ENCODE measurements around the gene SEC14L2. TPM values are rescaled to one million over a fixed set of nuclear protein-coding genes. Genes with fewer than 3 reads are reported as not detected.

SEC14L2 gene
- total RNA-seq, 4 donors from 2014 or later, result 0.38 to 4.4 (median 3.0) TPM

DNA sequence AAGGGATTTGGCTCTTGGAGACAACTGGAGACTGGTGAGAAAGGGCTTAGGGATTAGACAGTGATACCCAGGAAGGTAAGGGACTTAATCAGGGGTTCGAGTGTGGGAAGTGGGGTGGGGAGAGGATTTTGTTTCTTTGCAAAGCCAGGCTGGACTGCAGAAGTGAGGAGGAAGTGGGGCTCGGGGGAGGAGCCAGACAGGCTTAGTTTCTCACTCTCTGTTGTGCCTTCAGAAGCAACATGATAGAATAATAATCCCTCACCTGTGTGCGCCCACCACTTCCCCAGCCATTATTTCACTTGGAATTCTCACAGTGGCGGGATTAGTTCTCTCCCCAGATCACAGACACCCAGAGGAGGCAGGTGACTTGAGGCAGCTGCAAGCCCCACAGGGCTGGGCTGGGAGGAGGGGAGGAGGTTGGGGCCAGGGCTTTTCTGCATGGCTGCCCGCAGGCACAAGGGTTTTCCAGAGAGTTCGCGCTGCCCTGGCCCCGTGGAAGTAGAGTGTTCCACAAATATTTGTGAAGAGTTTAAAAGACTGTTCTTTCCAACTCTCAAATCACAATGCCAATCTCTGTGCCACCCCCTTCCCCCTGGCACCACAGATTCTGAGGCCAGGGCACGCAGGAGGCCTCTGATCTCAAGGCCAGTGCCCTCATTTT lies 4.0 kb upstream of the SEC14L2 start:
- TF ChIP-seq, protein P1, sequence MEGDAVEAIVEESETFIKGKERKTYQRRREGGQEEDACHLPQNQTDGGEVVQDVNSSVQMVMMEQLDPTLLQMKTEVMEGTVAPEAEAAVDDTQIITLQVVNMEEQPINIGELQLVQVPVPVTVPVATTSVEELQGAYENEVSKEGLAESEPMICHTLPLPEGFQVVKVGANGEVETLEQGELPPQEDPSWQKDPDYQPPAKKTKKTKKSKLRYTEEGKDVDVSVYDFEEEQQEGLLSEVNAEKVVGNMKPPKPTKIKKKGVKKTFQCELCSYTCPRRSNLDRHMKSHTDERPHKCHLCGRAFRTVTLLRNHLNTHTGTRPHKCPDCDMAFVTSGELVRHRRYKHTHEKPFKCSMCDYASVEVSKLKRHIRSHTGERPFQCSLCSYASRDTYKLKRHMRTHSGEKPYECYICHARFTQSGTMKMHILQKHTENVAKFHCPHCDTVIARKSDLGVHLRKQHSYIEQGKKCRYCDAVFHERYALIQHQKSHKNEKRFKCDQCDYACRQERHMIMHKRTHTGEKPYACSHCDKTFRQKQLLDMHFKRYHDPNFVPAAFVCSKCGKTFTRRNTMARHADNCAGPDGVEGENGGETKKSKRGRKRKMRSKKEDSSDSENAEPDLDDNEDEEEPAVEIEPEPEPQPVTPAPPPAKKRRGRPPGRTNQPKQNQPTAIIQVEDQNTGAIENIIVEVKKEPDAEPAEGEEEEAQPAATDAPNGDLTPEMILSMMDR (IDR thresholded peaks at IDR 0.05; ENCODE audit: low read depth), result no peak

DNA sequence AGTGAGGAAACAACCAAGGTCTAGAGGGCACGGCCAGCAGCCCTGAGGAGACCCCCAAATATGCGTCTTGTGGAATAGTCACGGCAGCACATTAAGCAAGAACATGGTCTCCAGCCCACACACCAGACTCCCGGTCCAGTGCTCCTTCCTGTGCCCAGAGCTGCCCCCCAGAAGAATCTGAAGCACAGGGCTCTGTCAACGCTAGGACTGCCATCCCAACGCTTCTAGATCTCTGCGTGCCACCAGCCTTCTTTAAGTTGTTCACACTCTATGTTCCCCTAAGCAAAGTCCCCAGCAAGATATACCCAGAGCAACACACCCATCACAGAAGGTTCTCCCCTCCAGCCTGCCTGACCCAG lies 3.5 kb upstream of the SEC14L2 start:
- TF ChIP-seq, protein P1 (IDR thresholded peaks at IDR 0.05; ENCODE audit: low read depth), result no peak

DNA sequence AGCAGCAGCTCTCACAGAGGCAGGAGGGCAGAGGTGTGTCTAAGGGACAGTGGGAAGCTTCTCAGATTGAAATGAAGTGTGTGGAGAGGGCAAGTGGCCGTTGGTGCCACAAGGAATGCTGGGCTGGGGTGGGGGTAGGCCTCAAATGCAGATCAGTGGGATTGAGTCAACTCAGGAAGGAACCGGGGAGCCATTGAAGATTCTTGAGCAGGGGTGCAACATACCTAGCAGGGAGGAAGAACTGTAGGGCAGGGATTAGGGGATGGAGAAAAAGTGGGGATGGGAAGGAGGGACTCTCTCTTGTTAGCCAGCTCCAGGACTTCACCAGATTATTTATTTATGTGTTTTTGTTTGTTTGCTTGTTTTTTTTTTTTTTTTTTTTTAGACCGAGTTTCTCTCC lies 2.9 kb upstream of the SEC14L2 start:
- TF ChIP-seq, protein P1 (IDR thresholded peaks at IDR 0.05; ENCODE audit: low read depth), result no peak

DNA sequence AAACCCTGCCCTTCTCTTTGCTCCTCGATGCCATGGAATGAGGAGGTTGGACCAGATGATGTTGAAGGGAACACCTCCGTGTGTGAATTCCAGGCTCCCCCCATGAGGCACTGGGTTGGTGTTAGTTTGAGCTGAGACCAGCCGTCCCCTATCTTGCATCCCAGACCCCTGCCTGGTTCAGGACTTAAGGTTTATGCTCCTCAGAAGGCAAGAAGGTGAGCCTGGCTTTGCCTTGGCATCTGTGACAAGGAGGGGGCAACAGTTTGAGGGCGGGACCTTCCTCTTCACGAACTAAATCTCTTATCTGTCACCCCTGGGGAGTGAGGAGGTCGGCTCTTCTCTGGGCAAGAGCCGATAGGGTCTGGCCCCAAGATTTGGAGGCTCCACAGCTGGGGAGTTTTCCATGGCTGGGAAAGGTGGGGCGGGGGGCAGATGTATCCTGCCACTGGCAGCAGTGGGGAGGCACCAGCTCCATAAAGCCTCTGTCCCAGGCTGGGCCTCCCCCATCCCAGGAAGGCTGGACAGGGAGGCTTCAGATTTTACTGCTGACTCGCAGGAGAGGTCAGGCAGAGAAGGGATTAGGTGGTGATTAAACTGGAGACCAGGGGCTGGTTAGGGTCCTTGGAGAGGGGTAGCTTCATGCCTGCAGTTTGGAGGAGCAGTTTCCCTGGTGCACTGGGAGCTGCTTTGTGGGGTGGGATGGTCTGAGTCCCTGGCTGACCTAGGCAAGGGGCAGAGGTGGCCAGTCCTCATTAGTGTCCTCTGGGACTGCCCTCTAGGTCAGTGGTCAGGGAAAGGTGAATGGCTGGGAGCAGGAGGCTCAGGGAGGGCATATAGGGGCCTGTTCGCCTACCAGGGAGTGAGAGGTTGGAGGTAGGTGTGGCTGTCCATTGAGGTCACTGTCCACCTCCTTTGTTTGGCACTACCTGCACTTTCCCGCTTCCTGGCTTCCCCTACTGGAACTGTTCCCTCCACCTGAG lies 1.1 kb downstream of the SEC14L2 start:
- TF ChIP-seq, protein P1 (IDR thresholded peaks at IDR 0.05; ENCODE audit: low read depth), result no peak

DNA sequence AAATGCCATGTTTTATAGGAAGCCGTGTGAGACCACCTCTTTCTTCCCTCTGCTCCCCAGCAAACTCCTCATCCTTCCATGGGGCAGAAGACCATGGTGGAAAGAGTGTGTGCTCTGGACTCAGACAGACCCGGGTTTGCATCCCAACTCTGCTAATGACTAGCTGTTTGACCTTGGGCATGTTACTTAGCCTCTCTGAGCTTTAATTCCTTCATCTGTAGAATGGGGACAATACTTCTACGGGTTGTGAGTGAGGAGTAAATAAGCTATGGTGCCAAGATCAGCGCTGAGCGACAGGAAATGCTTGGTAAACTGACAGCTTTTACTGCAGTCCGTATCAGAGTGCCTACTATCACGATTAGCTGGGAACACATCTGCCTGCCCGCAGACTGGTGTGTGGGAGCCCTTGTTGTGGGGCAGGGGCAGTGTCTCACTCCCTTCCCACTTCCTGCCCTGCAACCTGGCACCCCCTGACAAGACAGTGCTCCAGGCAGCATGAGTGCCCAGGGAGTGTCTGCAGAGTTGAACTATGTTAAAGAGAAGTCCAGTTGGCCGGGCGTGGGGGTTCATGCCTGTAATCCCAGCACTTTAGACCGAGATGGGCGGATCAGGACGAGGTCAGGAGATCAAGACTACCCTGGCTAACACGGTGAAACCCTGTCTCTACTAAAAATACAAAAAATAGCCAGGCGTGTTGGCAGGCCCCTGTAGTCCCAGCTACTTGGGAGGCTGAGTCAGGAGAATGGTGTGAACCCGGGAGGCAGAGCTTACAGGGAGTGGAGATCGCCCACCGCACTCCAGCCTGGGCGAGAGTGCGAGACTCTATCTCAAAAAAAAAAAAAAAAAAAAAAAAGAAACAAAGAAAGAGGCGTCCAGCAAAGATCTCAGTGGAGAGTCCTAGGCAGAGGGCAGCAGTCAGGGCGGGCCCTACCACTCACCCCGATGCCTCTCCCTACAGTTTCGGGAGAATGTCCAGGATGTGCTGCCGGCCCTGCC lies 2.2 kb downstream of the SEC14L2 start:
- TF ChIP-seq, protein P1 (IDR thresholded peaks at IDR 0.05; ENCODE audit: low read depth), result no peak

DNA sequence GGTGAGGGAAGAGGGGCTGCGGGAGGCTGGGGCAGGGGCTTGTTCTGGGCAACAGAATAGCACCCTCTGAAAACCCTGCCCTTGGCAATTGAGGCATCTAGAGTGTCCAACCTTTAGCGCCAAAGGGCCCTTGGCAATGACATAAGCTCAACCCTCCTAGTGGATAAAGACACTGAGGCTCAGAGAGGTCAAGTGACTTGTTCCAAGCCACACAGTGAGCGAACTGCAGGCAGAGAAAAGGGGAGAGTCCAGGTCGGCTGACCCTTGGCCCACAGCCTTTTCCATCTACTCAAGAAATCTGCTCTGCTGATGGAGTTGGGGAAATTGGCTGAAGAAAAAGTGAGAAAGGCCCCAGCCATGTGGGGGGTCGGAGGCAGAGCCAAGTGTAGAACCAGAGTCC lies 2.9 kb downstream of the SEC14L2 start:
- TF ChIP-seq, protein P1 (IDR thresholded peaks at IDR 0.05; ENCODE audit: low read depth), result no peak

All from subcutaneous adipose tissue (tissue), 4 donors.